Osteocyte (in vitro differentiated cells): ENCODE data around the gene ZNF491. TPM values are rescaled to one million over a fixed set of nuclear protein-coding genes. Genes with fewer than 3 reads are reported as not detected.
"Not testable (repeated sequence)": the region's sequence is repeated elsewhere in the genome, so short reads cannot be mapped to it uniquely, and the experiment has no call there.

Experiments
- DNase-seq: peaks from one replicate; pipeline ENCODE4 v3.0.0; 2021; ENCODE audit warnings: mixed read lengths; ENCODE audit not compliant: unreplicated experiment; ENCODE audit errors: extremely low spot score
- H3K27ac Mint-ChIP-seq: one replicate; pipeline ENCODE4 v1.8.0; 2021; ENCODE audit warnings: mild to moderate bottlenecking, mixed read lengths; ENCODE audit not compliant: unreplicated experiment
- H3K27me3 Mint-ChIP-seq: one replicate; pipeline ENCODE4 v1.8.0; 2021; ENCODE audit warnings: mixed read lengths; ENCODE audit not compliant: unreplicated experiment
- H3K36me3 Mint-ChIP-seq: one replicate; pipeline ENCODE4 v1.8.0; 2021; ENCODE audit warnings: mixed read lengths; ENCODE audit not compliant: unreplicated experiment
- H3K4me1 Mint-ChIP-seq: one replicate; pipeline ENCODE4 v1.8.0; 2021; ENCODE audit warnings: mixed read lengths; ENCODE audit not compliant: unreplicated experiment
- H3K4me3 Mint-ChIP-seq: one replicate; pipeline ENCODE4 v1.8.0; 2021; ENCODE audit warnings: mild to moderate bottlenecking, moderate library complexity, mixed read lengths; ENCODE audit not compliant: unreplicated experiment
- H3K9me3 Mint-ChIP-seq: one replicate; pipeline ENCODE4 v1.8.0; 2021; ENCODE audit warnings: mixed read lengths; ENCODE audit not compliant: unreplicated experiment
- CTCF ChIP-seq: fragments of 200-600 bp; sonication (generic); IDR thresholded peaks from 2 replicates; pipeline ENCODE4 v1.5.0; 2021; ENCODE audit warnings: antibody characterized with exemption, mild to moderate bottlenecking, moderate library complexity
- total RNA-seq: library from RNA; stranded (reverse); gene quantifications from 2 replicates; pipeline ENCODE4 v1.2.1, GENCODE V29; 2021

The ZNF491 gene
- total RNA-seq, 1 donor from 2014 or later, result 6.2 TPM

- DNase-seq, result no peak
- Mint-ChIP-seq H3K9me3 (peaks cover 6% of the 10 kb centered on the region), H3K4me3 (peak within 1 kb of the TSS; percentile 64), H3K27me3 (no peaks in the 10 kb centered on the region), H3K4me1 (no peaks in the 10 kb centered on the region), H3K27ac (no peak within 1 kb of the TSS), H3K36me3 (no peaks in the 10 kb centered on the region)
- TF ChIP-seq CTCF, result no peak
These were observed 50.5 kb downstream of the ZNF491 start, which contains the start of gene ZNF439 for GRCh38 chr19:11848594-11849469. TSS of gene ZNF439 (plus strand) at chr19:11848726. CDS start at chr19:11848868, 142 bp downstream.

GRCh38 chr19:11850289-11850688 lies 52.0 kb downstream of the ZNF491 start:
- not testable (repeated sequence) for H3K27ac Mint-ChIP-seq, H3K27me3 Mint-ChIP-seq, H3K36me3 Mint-ChIP-seq, H3K4me1 Mint-ChIP-seq, H3K4me3 Mint-ChIP-seq, H3K9me3 Mint-ChIP-seq, DNase-seq

GRCh38 chr19:11853358-11853757 lies 55.0 kb downstream of the ZNF491 start:
- no peak for DNase-seq
- Mint-ChIP-seq H3K27me3 (no peaks in the 10 kb centered on the region), H3K27ac (no peak overlapping the region), H3K4me1 (no peaks in the 10 kb centered on the region), H3K9me3 (no peaks in the 10 kb centered on the region), H3K36me3 (no peaks in the 10 kb centered on the region), H3K4me3 (no peak overlapping the region)
- TF ChIP-seq CTCF, result no peak

DNA sequence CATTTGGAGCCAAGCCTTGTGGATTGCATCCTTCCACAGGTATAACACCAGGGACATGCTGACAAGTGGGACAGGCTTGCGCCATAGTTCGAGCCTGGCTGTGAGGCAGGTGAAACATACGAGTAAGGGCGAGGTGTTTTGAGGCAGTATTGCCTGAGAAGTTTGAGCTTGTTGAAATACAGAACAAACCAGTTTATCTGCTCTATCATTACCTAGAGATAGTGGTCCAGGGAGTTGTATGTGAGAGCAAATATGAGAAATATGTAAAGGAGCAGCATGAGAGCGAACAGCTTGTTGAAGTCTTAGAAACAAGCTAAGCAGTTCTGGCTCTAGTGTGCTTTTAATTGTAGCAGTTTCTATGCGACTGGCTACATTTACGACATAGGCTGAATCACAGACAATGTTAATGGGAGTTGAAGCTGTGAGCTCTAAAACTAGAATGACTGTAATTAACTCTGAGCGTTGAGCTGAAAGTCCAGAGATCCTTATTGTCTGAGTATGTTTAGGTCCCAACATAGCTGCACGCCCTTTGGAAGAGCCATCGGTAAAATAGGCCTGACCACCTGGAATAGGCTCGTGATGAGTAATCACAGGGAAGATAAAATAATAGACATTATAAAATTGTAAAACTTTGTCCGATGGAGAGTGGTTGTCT lies 58.4 kb downstream of the ZNF491 start:
- no peak overlapping the region for H3K4me3 Mint-ChIP-seq
- no peak for DNase-seq
- no peak overlapping the region for H3K27ac Mint-ChIP-seq
- TF ChIP-seq CTCF, result no peak
- H3K27me3 Mint-ChIP-seq, result no peaks in the 10 kb centered on the region
- H3K36me3 Mint-ChIP-seq, result no peaks in the 10 kb centered on the region
- H3K4me1 Mint-ChIP-seq, result no peaks in the 10 kb centered on the region
- H3K9me3 Mint-ChIP-seq, result peaks cover 12% of the 10 kb centered on the region

Other genes starting within 250 kb of the ZNF491 start
- gene ELOF1, start 239.3 kb upstream of the ZNF491 start, total RNA-seq, result 49.2 and 49.9 TPM in 2 replicates
- gene ACP5, start 220.9 kb upstream of the ZNF491 start, total RNA-seq, result 1.3 and 1.6 TPM in 2 replicates
- gene ZNF627, start 201.0 kb upstream of the ZNF491 start, total RNA-seq, result 18.2 and 18.3 TPM in 2 replicates
- 4.1 and 4.3 TPM in 2 replicates for gene ZNF823, start 59.6 kb upstream of the ZNF491 start, total RNA-seq
- 6.4 and 6.6 TPM in 2 replicates for gene ZNF441, start 31.5 kb upstream of the ZNF491 start, total RNA-seq
- gene ZNF440, start 15.8 kb downstream of the ZNF491 start, total RNA-seq, result 12.8 and 13.0 TPM in 2 replicates
- 1.0 and 1.2 TPM in 2 replicates for gene ZNF439, start 50.2 kb downstream of the ZNF491 start, total RNA-seq
- 11.9 and 14.2 TPM in 2 replicates for gene ZNF69, start 89.3 kb downstream of the ZNF491 start, total RNA-seq
- 6.7 and 8.0 TPM in 2 replicates for gene ZNF700, start 126.6 kb downstream of the ZNF491 start, total RNA-seq
- gene ZNF763, start 166.5 kb downstream of the ZNF491 start, total RNA-seq, result 2.1 and 4.3 TPM in 2 replicates
- 4.5 and 7.5 TPM in 2 replicates for gene ZNF433, start 237.2 kb downstream of the ZNF491 start, total RNA-seq